Keratinocyte (primary cell): ENCODE measurements around the gene ANKS1B. TPM values are rescaled to one million over a fixed set of nuclear protein-coding genes. Genes with fewer than 3 reads are reported as not detected.

Experiments
- DNase-seq: peaks from one replicate; pipeline ENCODE4 v3.0.0-alpha.2; 2011; ENCODE audit warnings: low read depth, missing footprints, low spot score
- FAIRE-seq: peaks from 2 replicates; lab custom pipeline; 2011; peaks lifted over from hg19 to GRCh38; lab: Jason Lieb, UNC
- H2AFZ ChIP-seq: 2 replicates; pipeline ENCODE4 v1.6.0; 2012; ENCODE audit warnings: low read length, control low read depth, inconsistent platforms; ENCODE audit not compliant: control insufficient read depth
- H3K27ac ChIP-seq: 2 replicates; pipeline ENCODE4 v1.5.1; 2011; ENCODE audit warnings: low read length; ENCODE audit not compliant: control insufficient read depth, insufficient read depth
- H3K27me3 ChIP-seq: 3 replicates; pipeline ENCODE4 v1.6.0; 2011; ENCODE audit warnings: low read length; ENCODE audit not compliant: control insufficient read depth, insufficient read depth; ENCODE audit errors: extremely low read depth
- H3K36me3 ChIP-seq, 2 experiments: 2 replicates in 1 of 2; 3 replicates in 1 of 2; pipeline ENCODE4 v1.5.1; 2011; ENCODE audit warnings: low read length in 2 of 2, mild to moderate bottlenecking in 1 of 2; ENCODE audit not compliant: control insufficient read depth in 2 of 2, insufficient read depth in 2 of 2; ENCODE audit errors: extremely low read depth in 1 of 2
- H3K4me1 ChIP-seq: 3 replicates; pipeline ENCODE4 v1.5.1; 2011; ENCODE audit warnings: low read length; ENCODE audit not compliant: control insufficient read depth, insufficient read depth; ENCODE audit errors: extremely low read depth
- H3K4me2 ChIP-seq: 3 replicates; pipeline ENCODE4 v1.6.0; 2011; ENCODE audit warnings: low read depth, low read length; ENCODE audit not compliant: control insufficient read depth, insufficient read depth; ENCODE audit errors: extremely low read depth
- H3K4me3 ChIP-seq, 3 experiments: fragments of 200-600 bp in 1 of 3; sonication (generic) in 1 of 3; 2 replicates in 2 of 3; 3 replicates in 1 of 3; pipeline ENCODE4 v1.5.1; 2011 to 2016; ENCODE audit warnings: low read length in 3 of 3, mild to moderate bottlenecking in 3 of 3, control low read depth in 2 of 3, inconsistent platforms in 1 of 3, low read depth in 1 of 3, mixed read lengths in 1 of 3, mixed run types in 1 of 3, moderate library complexity in 1 of 3; ENCODE audit not compliant: control insufficient read depth in 2 of 3, insufficient read depth in 2 of 3; ENCODE audit errors: extremely low read depth in 1 of 3
- H3K79me2 ChIP-seq: 2 replicates; pipeline ENCODE4 v1.6.0; 2012; ENCODE audit warnings: low read length; ENCODE audit not compliant: control insufficient read depth, insufficient read depth
- H3K9ac ChIP-seq: 3 replicates; pipeline ENCODE4 v1.6.0; 2011; ENCODE audit warnings: low read length; ENCODE audit not compliant: control insufficient read depth, insufficient read depth; ENCODE audit errors: extremely low read depth
- H3K9me1 ChIP-seq: 3 replicates; pipeline ENCODE4 v1.6.0; 2011; ENCODE audit warnings: low read length; ENCODE audit not compliant: control insufficient read depth, insufficient read depth; ENCODE audit errors: extremely low read depth
- H3K9me3 ChIP-seq: 2 replicates; pipeline ENCODE4 v1.5.1; 2012; ENCODE audit warnings: low read depth, low read length; ENCODE audit not compliant: control insufficient read depth
- H4K20me1 ChIP-seq: 3 replicates; pipeline ENCODE4 v1.6.0; 2011; ENCODE audit warnings: low read length; ENCODE audit not compliant: control insufficient read depth, insufficient read depth; ENCODE audit errors: extremely low read depth
- EZH2 ChIP-seq: IDR thresholded peaks from one replicate; pipeline ENCODE4 v1.6.1; 2012; ENCODE audit warnings: inconsistent platforms, mild to moderate bottlenecking, low read length, moderate library complexity
- dilution Hi-C: fragments of 300-500 bp; cut with MboI; formaldehyde crosslinking; loops from one replicate; pipeline ENCODE4 v1.7.0; 2020; ENCODE audit warnings: low sequenced_read_pairs; ENCODE audit not compliant: extremely low pct_ligation_motif_present
- polyA plus RNA-seq, 5 experiments: library from polyadenylated mRNA; depleted of rRNA in 3 of 5; stranded (reverse) in 3 of 5; stranded (forward) in 1 of 5; unstranded in 1 of 5; fragments of >200 nt; gene quantifications; 1 replicate in 1 of 5; 2 replicates in 3 of 5; 3 replicates in 1 of 5; pipeline versions ENCODE4 v1.2.1 to v1.2.3, GENCODE V29; 2011 to 2012; ENCODE audit warnings: missing spikeins in 2 of 5, low read depth in 1 of 5, low replicate concordance in 1 of 5
- TF ChIP-seq, protein P1 (sequence below), 3 experiments: IDR thresholded peaks in 1 of 3; conservative IDR thresholded peaks in 1 of 3; optimal IDR thresholded peaks in 1 of 3; 2 replicates in 2 of 3; 3 replicates in 1 of 3; pipeline versions ENCODE3 to v1.5.1; 2011; ENCODE audit warnings: low read length in 3 of 3, mild to moderate bottlenecking in 3 of 3, moderate library complexity in 2 of 3, control low read depth in 1 of 3, inconsistent platforms in 1 of 3; ENCODE audit not compliant: insufficient read depth in 2 of 3; ENCODE audit errors: extremely low read depth in 1 of 3

ANKS1B gene
- polyA plus RNA-seq, 1 donor (not counting 4 experiments of a cell fraction or from before 2014, with no cell fraction given): not detected

DNA sequence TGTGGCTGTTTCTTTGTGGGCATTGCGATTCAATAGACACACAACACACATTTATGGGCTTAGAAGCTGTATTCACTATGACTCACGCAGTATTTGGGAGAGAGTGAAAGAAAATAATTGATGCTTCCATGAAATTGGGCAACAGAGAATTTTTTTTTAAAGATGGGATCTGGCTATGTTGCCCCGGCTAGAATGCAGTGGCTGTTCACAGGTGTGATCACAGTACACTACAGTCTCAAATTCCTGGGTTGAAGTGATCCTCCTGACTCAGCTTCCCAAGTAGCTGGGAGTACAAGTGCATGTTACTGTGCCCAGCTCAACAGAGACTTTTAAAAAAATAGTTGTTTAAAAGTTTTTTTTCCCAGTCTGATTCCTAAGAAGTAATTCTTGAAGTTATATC, 1193.3 kb downstream of the ANKS1B start:
- Histone ChIP-seq H3K4me1 (no peaks in the 10 kb centered on the region), H3K27me3 (no peaks in the 10 kb centered on the region), H3K79me2 (no peaks in the 10 kb centered on the region), H3K4me3 (no peak overlapping the region), H3K4me2 (no peak overlapping the region), H3K9me3 (no peaks in the 10 kb centered on the region), H4K20me1 (no peaks in the 10 kb centered on the region), H3K9ac (no peak overlapping the region), H3K27ac (no peak overlapping the region), H3K9me1 (no peaks in the 10 kb centered on the region), H3K36me3 (no peaks in the 10 kb centered on the region), H2AFZ (no peak overlapping the region)
- TF ChIP-seq, protein P1, sequence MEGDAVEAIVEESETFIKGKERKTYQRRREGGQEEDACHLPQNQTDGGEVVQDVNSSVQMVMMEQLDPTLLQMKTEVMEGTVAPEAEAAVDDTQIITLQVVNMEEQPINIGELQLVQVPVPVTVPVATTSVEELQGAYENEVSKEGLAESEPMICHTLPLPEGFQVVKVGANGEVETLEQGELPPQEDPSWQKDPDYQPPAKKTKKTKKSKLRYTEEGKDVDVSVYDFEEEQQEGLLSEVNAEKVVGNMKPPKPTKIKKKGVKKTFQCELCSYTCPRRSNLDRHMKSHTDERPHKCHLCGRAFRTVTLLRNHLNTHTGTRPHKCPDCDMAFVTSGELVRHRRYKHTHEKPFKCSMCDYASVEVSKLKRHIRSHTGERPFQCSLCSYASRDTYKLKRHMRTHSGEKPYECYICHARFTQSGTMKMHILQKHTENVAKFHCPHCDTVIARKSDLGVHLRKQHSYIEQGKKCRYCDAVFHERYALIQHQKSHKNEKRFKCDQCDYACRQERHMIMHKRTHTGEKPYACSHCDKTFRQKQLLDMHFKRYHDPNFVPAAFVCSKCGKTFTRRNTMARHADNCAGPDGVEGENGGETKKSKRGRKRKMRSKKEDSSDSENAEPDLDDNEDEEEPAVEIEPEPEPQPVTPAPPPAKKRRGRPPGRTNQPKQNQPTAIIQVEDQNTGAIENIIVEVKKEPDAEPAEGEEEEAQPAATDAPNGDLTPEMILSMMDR (optimal IDR thresholded peaks at IDR 0.05 in 1 of 3, IDR thresholded peaks at IDR 0.05 in 1 of 3, conservative IDR thresholded peaks at IDR 0.05 in 1 of 3; ENCODE audit: extremely low read depth in 1 of 3, insufficient read depth in 2 of 3, low read length in 3 of 3): no peak
- TF ChIP-seq EZH2: no peak
- no peak for DNase-seq
- FAIRE-seq: no peak
- dilution Hi-C loops: no loop called here

DNA sequence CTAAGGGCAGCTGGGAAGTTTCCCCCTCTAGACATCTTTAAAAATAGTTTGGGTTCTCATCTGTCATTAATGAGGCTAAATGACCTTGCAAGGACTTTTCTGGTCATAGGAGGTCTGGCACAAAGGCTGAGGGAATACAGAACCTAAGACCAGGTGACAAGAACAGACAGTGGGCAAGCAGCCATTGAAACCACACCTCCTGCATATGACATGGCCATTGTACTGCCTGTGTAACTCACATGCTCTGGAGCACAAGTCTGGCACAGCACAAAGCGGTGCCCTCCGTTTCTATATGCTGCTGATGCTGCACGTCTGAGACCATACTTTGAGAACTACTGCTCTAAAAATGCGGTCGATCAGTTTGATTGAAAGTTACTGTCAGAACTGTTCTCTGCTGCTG, 1196.3 kb downstream of the ANKS1B start:
- Histone ChIP-seq H3K79me2 (no peaks in the 10 kb centered on the region), H3K27ac (no peak overlapping the region), H3K36me3 (no peaks in the 10 kb centered on the region), H3K9me3 (no peaks in the 10 kb centered on the region), H4K20me1 (no peaks in the 10 kb centered on the region), H2AFZ (no peak overlapping the region), H3K9me1 (no peaks in the 10 kb centered on the region), H3K4me2 (no peak overlapping the region), H3K4me3 (no peak overlapping the region), H3K4me1 (no peaks in the 10 kb centered on the region), H3K9ac (no peak overlapping the region), H3K27me3 (no peaks in the 10 kb centered on the region)
- dilution Hi-C loops: no loop called here
- DNase-seq (no peak), FAIRE-seq (no peak)
- TF ChIP-seq, protein P1 (optimal IDR thresholded peaks at IDR 0.05 in 1 of 3, IDR thresholded peaks at IDR 0.05 in 1 of 3, conservative IDR thresholded peaks at IDR 0.05 in 1 of 3; ENCODE audit: extremely low read depth in 1 of 3, insufficient read depth in 2 of 3, low read length in 3 of 3): no peak
- TF ChIP-seq EZH2: no peak
